ENCODE measurements around the gene EML5.
"Not testable (repeated sequence)": the region's sequence is repeated elsewhere in the genome, so short reads cannot be mapped to it uniquely, and the experiment has no call there.

The EML5 gene

GRCh38 chr14:88802596-88802995 lies 9.8 kb upstream of the EML5 start:
- no peak for DNase-seq (ENCODE audit: low spot score)

GRCh38 chr14:88799522-88799921 lies 6.8 kb upstream of the EML5 start:
- no peak for DNase-seq (ENCODE audit: low spot score)

- no peak for DNase-seq (ENCODE audit: low spot score)
These were observed 5.4 kb upstream of the EML5 start for GRCh38 chr14:88798156-88798555.

- DNase-seq (ENCODE audit: low spot score), result no peak
These were observed 489 bp upstream of the EML5 start for GRCh38 chr14:88793259-88793625.

- no peak for DNase-seq (ENCODE audit: low spot score)
These were observed 902 bp downstream of the EML5 start for GRCh38 chr14:88791629-88792472.

GRCh38 chr14:88791252-88791621 lies 1.5 kb downstream of the EML5 start:
- no peak for DNase-seq (ENCODE audit: low spot score)

GRCh38 chr14:88790501-88791251 lies 2.1 kb downstream of the EML5 start:
- no peak for DNase-seq (ENCODE audit: low spot score)

- DNase-seq (ENCODE audit: low spot score), result not testable (repeated sequence)
These were observed 3.2 kb downstream of the EML5 start for GRCh38 chr14:88789573-88789972.

- DNase-seq (ENCODE audit: low spot score), result no peak
These were observed 6.0 kb downstream of the EML5 start for GRCh38 chr14:88786715-88787114.

- no peak for DNase-seq (ENCODE audit: low spot score)
These were observed 6.8 kb downstream of the EML5 start for GRCh38 chr14:88785911-88786310.

- DNase-seq (ENCODE audit: low spot score), result no peak
These were observed 17.2 kb downstream of the EML5 start for GRCh38 chr14:88775532-88775931.

- DNase-seq (ENCODE audit: low spot score), result no peak
These were observed 22.0 kb downstream of the EML5 start for GRCh38 chr14:88770736-88771135.

- DNase-seq (ENCODE audit: low spot score), result no peak
These were observed 27.6 kb downstream of the EML5 start for GRCh38 chr14:88765130-88765529.

- DNase-seq (ENCODE audit: low spot score), result no peak
These were observed 38.9 kb downstream of the EML5 start for GRCh38 chr14:88753873-88754272.

GRCh38 chr14:88750945-88751344 lies 41.8 kb downstream of the EML5 start:
- DNase-seq (ENCODE audit: low spot score), result no peak

- no peak for DNase-seq (ENCODE audit: low spot score)
These were observed 42.3 kb downstream of the EML5 start for GRCh38 chr14:88750413-88750812.

GRCh38 chr14:88749139-88749538 lies 43.6 kb downstream of the EML5 start:
- no peak for DNase-seq (ENCODE audit: low spot score)

- no peak for DNase-seq (ENCODE audit: low spot score)
These were observed 44.5 kb downstream of the EML5 start for GRCh38 chr14:88748288-88748687.

GRCh38 chr14:88746052-88746451 lies 46.7 kb downstream of the EML5 start:
- DNase-seq (ENCODE audit: low spot score), result no peak

GRCh38 chr14:88737245-88737644 lies 55.5 kb downstream of the EML5 start:
- DNase-seq (ENCODE audit: low spot score), result no peak

- no peak for DNase-seq (ENCODE audit: low spot score)
These were observed 59.6 kb downstream of the EML5 start for GRCh38 chr14:88733121-88733520.

- peak; percentile 2 for DNase-seq (ENCODE audit: low spot score)
These were observed 63.6 kb downstream of the EML5 start for GRCh38 chr14:88729159-88729558.

GRCh38 chr14:88727057-88727456 lies 65.7 kb downstream of the EML5 start:
- no peak for DNase-seq (ENCODE audit: low spot score)

GRCh38 chr14:88710709-88711108 lies 82.0 kb downstream of the EML5 start:
- DNase-seq (ENCODE audit: low spot score), result no peak
